Fibroblast of pulmonary artery (primary cell): ENCODE measurements around the gene NUTM1.

Source experiments
- DNase-seq: peaks from one replicate; pipeline ENCODE4 v3.0.0-alpha.2; 2010; ENCODE audit warnings: low read depth
- H3K4me3 ChIP-seq: replicated peaks from 2 replicates; pipeline ENCODE4 v1.5.1; 2011; ENCODE audit warnings: low read depth, mild to moderate bottlenecking, control low read depth, low read length, moderate library complexity
- TF ChIP-seq, protein P1 (sequence below): IDR thresholded peaks from 2 replicates; pipeline ENCODE4 v1.5.1; 2011; ENCODE audit warnings: mild to moderate bottlenecking, control low read depth, low read length, inconsistent platforms; ENCODE audit errors: missing control alignments

The NUTM1 gene

DNA sequence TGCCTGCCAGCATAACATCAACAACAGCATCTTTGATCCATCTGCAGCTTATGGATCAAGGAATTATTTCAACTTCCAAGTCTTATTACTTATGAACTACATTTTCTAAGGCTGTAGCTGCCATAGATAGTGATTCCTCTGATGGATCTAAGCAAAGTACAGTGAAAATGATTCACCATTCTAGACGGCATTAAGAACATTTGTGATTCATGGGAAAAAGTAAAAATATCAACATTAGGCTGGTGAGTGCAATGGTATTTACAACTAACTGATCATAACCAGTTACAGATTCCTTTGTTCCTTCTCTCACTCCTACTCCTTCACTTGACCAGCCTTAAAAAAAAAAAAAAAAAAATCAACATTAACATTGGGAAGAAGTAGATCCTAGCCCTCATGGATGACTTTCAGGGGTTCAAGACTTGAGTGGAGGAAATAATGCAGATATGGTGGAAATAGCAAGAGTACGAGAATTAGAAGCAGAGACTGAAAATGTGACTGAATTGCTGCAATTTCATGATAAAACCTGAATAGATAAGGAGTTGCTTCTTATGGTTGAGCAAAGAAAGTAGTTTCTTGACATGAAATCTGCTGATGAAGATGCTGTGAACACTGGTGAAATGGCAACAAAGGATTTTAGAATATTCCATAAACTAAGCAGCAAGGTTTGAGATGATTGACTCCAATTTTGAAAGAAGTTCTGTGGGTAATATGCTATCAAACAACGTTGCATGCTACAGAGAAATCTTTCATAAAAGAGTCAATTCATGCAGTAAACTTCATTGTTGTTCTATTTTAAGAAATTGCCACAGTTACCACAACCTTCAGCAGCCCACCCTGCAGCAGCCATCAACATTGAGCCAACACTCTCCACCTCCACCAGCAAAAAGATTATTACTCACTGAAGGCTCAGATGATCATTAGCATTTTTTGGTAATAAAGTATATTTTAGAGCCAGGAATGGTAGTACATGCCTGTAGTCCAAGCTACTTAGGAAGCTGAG, 28.3 kb upstream of the NUTM1 start:
- no peak overlapping the region for H3K4me3 ChIP-seq
- no peak for DNase-seq
- TF ChIP-seq, protein P1, sequence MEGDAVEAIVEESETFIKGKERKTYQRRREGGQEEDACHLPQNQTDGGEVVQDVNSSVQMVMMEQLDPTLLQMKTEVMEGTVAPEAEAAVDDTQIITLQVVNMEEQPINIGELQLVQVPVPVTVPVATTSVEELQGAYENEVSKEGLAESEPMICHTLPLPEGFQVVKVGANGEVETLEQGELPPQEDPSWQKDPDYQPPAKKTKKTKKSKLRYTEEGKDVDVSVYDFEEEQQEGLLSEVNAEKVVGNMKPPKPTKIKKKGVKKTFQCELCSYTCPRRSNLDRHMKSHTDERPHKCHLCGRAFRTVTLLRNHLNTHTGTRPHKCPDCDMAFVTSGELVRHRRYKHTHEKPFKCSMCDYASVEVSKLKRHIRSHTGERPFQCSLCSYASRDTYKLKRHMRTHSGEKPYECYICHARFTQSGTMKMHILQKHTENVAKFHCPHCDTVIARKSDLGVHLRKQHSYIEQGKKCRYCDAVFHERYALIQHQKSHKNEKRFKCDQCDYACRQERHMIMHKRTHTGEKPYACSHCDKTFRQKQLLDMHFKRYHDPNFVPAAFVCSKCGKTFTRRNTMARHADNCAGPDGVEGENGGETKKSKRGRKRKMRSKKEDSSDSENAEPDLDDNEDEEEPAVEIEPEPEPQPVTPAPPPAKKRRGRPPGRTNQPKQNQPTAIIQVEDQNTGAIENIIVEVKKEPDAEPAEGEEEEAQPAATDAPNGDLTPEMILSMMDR: no peak

DNA sequence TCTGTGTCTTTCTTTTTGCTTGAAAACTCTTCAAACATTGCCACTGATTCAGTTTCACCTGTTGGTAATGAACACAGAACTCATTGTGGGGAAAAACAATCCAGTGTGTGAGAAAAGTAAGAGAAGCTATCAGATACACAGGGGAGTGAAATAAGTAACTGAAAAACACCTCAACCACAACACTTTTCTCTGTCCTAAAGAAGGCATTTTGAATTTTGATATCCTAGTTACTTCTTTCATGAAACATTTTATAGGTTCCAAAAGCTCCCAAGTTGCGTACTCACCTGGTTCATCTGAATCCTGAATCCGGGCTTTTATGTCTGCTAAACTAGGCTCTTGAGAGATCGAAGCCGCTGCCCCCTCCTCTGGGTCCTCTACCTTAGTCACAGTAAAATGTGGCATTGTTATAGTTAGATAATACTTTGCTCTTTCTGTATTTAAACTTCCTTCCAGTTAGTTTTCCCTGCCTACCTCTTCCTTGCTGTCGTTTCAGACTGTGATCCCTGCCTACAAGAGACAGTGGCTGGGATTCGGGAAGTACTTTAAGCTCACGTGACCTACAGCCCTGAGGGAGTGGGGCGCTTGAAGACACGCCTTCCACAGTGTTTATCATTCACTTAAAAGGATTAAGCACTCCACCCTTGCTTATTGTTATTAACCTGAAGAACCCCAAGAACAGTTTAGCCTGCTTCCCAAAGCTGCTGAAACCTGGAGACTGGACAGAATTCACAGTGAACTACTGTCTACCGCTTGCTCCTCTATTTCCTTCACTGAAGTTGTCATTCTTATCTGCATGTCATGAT, 24.6 kb upstream of the NUTM1 start:
- TF ChIP-seq, protein P1: no peak
- peak overlapping the region; percentile 57 for H3K4me3 ChIP-seq
- peak; percentile 73 for DNase-seq

DNA sequence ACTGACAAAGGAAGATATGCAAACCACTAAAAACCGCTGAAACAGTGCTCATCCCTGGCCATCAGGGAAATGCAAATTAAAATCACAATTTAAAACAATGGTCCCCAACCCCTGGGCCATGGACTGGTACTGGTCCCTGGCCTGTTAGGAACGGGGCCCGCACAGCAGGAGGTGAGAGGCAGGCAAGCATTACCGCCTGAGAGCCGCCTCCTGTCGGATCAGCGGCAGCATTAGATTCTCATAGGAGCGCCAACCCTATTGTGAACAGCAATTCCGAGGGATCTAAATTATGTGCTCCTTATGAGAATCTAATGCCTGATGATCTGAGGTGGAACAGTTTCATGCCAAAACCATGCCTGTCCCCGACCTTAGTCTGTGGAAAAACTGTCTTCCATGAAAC, 19.9 kb upstream of the NUTM1 start:
- no peak overlapping the region for H3K4me3 ChIP-seq
- no peak for DNase-seq
- TF ChIP-seq, protein P1: no peak

DNA sequence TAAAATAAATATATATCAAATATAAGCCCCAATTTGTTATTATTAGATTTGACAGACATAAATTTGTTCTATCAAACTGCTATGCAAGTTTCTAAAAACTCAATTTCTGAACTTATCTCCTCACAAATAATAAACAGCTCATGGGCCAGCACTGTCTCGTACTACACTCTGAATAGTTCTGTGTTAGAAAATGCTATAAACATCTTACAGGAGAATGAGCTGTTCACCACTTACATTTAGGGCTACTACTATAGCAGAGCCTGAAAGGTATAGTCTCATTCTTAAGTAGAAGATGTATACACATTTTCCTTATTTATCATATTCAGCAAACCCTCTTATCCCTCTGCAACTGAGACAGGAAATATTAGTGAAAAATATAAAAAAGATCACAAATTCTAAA, 18.2 kb upstream of the NUTM1 start:
- no peak overlapping the region for H3K4me3 ChIP-seq
- no peak for DNase-seq
- TF ChIP-seq, protein P1: no peak

DNA sequence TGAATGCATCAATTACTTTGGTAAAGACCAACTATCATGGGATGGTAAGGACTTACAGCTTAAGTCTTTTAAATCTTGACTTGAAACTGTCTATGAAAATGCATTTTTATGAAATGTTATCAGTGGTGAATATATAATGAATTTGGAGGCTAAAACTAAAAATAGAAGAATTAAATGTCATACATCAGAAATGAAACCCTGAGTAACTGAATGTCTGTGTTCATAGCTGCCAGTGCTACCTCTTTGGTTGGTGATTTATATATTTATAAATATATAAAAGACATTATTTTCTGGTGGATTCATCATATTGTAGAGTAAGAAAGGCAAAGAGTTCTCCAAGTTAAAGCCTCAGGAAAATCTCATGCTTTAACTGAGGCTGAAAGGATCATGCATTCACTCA, 17.7 kb upstream of the NUTM1 start:
- TF ChIP-seq, protein P1: no peak
- DNase-seq: no peak
- H3K4me3 ChIP-seq: no peak overlapping the region

DNA sequence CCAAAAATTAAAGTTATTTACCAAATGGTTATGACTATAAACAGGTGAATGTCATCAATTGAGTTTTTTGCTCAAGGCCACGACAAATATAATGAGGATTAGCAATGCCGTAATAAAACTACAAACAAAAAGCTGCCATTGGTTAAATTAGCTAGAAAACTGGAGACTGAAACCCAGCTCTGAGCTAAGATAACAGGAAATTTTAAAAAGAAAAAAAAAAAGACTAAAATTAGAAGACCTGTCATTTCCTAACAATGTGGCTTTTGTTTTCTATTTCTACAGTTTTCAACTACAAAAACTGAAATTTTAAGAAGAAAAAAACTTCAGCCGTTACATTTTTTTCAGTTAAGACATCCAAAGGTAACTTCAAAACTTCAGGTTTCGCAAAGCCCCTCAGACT, 15.2 kb upstream of the NUTM1 start:
- TF ChIP-seq, protein P1: no peak
- DNase-seq: no peak
- H3K4me3 ChIP-seq: no peak overlapping the region
